ENCODE measurements around the gene CDH13. TPM values are rescaled to one million over a fixed set of nuclear protein-coding genes. Genes with fewer than 3 reads are reported as not detected.

The CDH13 gene
- total RNA-seq, 2 experiments from 2014 or later, result not detected

- CTCF ChIA-PET (ENCODE audit: unreplicated experiment), result no interaction called here
Observed at GRCh38 chr16:82672676-82673075, 45.9 kb downstream of the CDH13 start.

GRCh38 chr16:82675300-82675699 lies 48.5 kb downstream of the CDH13 start:
- ChIA-PET POLR2A (interaction anchor here (0.6 to 1.7 kb wide), 2 partner anchors 8 to 119 kb away, joined by 3 to 5 read pairs; no protein-coding TSS in a partner anchor), CTCF (ENCODE audit: unreplicated experiment) (no interaction called here)
- no TSS peak for BruUV-seq (replicated peaks)
- no peaks in the 10 kb centered on the region for H4K20me1 ChIP-seq (ENCODE audit: insufficient read depth, low read length)
- H3K9me2 ChIP-seq (ENCODE audit: insufficient read depth, low read length), result no peaks in the 10 kb centered on the region
- TF ChIP-seq EZH2phosphoT487 (IDR thresholded peaks at IDR 0.05; ENCODE audit: borderline replicate concordance, low read depth, low read length), result no peak
- TF ChIP-seq CTCF (conservative IDR thresholded peaks at IDR 0.05; ENCODE audit: low read length), result no peak
- no peak overlapping the region for H3K4me3 ChIP-seq (ENCODE audit: low read depth, low read length, poor library complexity, severe bottlenecking)
- H3K4me2 ChIP-seq (ENCODE audit: low read length), result no peak overlapping the region
- H2AFZ ChIP-seq (ENCODE audit: low read length), result no peak overlapping the region
- no peaks in the 10 kb centered on the region for H3K79me2 ChIP-seq (ENCODE audit: insufficient read depth, low read depth, low read length)
- DNase-seq (ENCODE audit: low spot score), result no peak
- no peaks in the 10 kb centered on the region for H3K4me1 ChIP-seq (ENCODE audit: insufficient read depth, low read length, poor library complexity, severe bottlenecking)
- no peaks in the 10 kb centered on the region for H3K9me3 ChIP-seq (ENCODE audit: low read length)
- no peak overlapping the region for H3K27ac ChIP-seq (ENCODE audit: low read depth, low read length, poor library complexity, severe bottlenecking)
- intact Hi-C loops (cut with micrococcal nuclease; ENCODE audit: unreplicated experiment), result no loop called here
- H3K36me3 ChIP-seq (ENCODE audit: insufficient read depth, low read length), result no peaks in the 10 kb centered on the region

More at GRCh38 chr16:82672676-82673075, 45.9 kb downstream of the CDH13 start:
- H3K4me1 ChIP-seq (ENCODE audit: insufficient read depth, low read length, poor library complexity, severe bottlenecking), result no peaks in the 10 kb centered on the region
- H3K9me2 ChIP-seq (ENCODE audit: insufficient read depth, low read length), result no peaks in the 10 kb centered on the region
- no peaks in the 10 kb centered on the region for H4K20me1 ChIP-seq (ENCODE audit: insufficient read depth, low read length)
- H3K27ac ChIP-seq (ENCODE audit: low read depth, low read length, poor library complexity, severe bottlenecking), result no peak overlapping the region
- DNase-seq (ENCODE audit: low spot score), result no peak
- no peak overlapping the region for H2AFZ ChIP-seq (ENCODE audit: low read length)
- POLR2A ChIA-PET, result no interaction called here
- H3K4me2 ChIP-seq (ENCODE audit: low read length), result no peak overlapping the region
- TF ChIP-seq CTCF (conservative IDR thresholded peaks at IDR 0.05; ENCODE audit: low read length) (no peak), EZH2phosphoT487 (IDR thresholded peaks at IDR 0.05; ENCODE audit: borderline replicate concordance, low read depth, low read length) (no peak)
- intact Hi-C loops (cut with micrococcal nuclease; ENCODE audit: unreplicated experiment), result no loop called here
- no peaks in the 10 kb centered on the region for H3K79me2 ChIP-seq (ENCODE audit: insufficient read depth, low read depth, low read length)
- no TSS peak for BruUV-seq (replicated peaks)
- H3K9me3 ChIP-seq (ENCODE audit: low read length), result no peaks in the 10 kb centered on the region
- H3K36me3 ChIP-seq (ENCODE audit: insufficient read depth, low read length), result no peaks in the 10 kb centered on the region
- no peak overlapping the region for H3K4me3 ChIP-seq (ENCODE audit: low read depth, low read length, poor library complexity, severe bottlenecking)

GRCh38 chr16:82681592-82681991 lies 54.8 kb downstream of the CDH13 start:
- intact Hi-C loops (cut with micrococcal nuclease; ENCODE audit: unreplicated experiment), result no loop called here

More at GRCh38 chr16:82681592-82681991, 54.8 kb downstream of the CDH13 start:
- Histone ChIP-seq H3K9me2 (ENCODE audit: insufficient read depth, low read length) (no peaks in the 10 kb centered on the region), H4K20me1 (ENCODE audit: insufficient read depth, low read length) (no peaks in the 10 kb centered on the region), H2AFZ (ENCODE audit: low read length) (no peak overlapping the region), H3K4me2 (ENCODE audit: low read length) (no peak overlapping the region), H3K27ac (ENCODE audit: low read depth, low read length, poor library complexity, severe bottlenecking) (no peak overlapping the region), H3K4me1 (ENCODE audit: insufficient read depth, low read length, poor library complexity, severe bottlenecking) (no peaks in the 10 kb centered on the region), H3K4me3 (ENCODE audit: low read depth, low read length, poor library complexity, severe bottlenecking) (no peak overlapping the region), H3K9me3 (ENCODE audit: low read length) (no peaks in the 10 kb centered on the region), H3K36me3 (ENCODE audit: insufficient read depth, low read length) (no peaks in the 10 kb centered on the region), H3K79me2 (ENCODE audit: insufficient read depth, low read depth, low read length) (no peaks in the 10 kb centered on the region)
- TF ChIP-seq CTCF (conservative IDR thresholded peaks at IDR 0.05; ENCODE audit: low read length) (no peak), EZH2phosphoT487 (IDR thresholded peaks at IDR 0.05; ENCODE audit: borderline replicate concordance, low read depth, low read length) (no peak)
- no peak for DNase-seq (ENCODE audit: low spot score)
- no TSS peak for BruUV-seq (replicated peaks)
- CTCF ChIA-PET (ENCODE audit: unreplicated experiment), result no interaction called here
- POLR2A ChIA-PET, result interaction anchor here (0.6 kb wide), 1 partner anchor 51 kb away, joined by 3 read pairs; no protein-coding TSS in a partner anchor

Data from OCI-LY7 (cell line).